HG02759 (cell line): Measurements from ENCODE around the gene ING2.
"Not testable (repeated sequence)": the region's sequence is repeated elsewhere in the genome, so short reads cannot be mapped to it uniquely, and the experiment has no call there.

Experiments
- ATAC-seq: cut with Tn5 transposase; IDR thresholded peaks from one replicate; pipeline ENCODE4 v1.9.1; 2021; ENCODE audit warnings: mild to moderate bottlenecking, moderate library complexity; ENCODE audit not compliant: unreplicated experiment

ING2 gene

DNA sequence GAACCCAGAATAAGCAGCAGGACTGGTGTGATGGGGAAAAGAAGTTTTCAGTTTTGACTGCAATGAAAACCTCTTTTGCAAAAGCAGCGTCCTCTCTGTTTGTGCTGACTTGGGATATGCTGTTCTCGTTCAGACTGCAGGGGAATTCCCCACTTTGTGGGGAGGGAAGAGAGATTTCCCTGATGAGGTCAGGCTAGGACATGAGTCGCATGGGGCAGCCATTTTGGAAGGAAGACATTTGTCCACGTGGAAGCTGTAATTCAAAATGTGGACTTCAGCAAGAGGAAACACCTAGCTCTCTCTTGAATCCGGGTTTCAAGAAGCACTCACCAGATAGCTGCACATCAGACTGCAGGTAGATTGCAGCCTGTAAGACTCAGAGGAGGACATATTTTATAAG is 39.3 kb downstream of the ING2 start:
- no peak for ATAC-seq

DNA sequence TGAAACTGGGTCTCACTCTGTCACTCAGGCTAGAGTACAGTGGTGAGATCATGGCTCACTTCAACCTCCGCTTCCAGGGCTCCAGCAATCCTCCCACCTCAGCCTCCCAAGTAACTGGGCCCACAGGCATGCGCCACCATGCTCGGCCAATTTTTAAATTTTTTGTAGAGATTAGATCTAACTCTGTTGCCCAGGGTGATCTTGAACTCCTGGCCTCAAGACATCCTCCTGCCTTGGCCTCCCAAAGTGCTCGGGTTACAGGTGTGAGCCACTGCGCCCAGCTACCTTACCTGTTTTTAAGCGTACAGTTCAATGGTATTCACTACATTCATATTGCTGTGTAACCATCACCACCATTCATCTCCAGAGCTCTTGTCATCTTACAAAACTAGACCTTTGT is 41.5 kb downstream of the ING2 start:
- ATAC-seq, result no peak

GRCh38 chr4:183548306-183548705 is 43.4 kb downstream of the ING2 start:
- no peak for ATAC-seq

- no peak for ATAC-seq
Measured at GRCh38 chr4:183550345-183551093, 45.7 kb downstream of the ING2 start.

DNA sequence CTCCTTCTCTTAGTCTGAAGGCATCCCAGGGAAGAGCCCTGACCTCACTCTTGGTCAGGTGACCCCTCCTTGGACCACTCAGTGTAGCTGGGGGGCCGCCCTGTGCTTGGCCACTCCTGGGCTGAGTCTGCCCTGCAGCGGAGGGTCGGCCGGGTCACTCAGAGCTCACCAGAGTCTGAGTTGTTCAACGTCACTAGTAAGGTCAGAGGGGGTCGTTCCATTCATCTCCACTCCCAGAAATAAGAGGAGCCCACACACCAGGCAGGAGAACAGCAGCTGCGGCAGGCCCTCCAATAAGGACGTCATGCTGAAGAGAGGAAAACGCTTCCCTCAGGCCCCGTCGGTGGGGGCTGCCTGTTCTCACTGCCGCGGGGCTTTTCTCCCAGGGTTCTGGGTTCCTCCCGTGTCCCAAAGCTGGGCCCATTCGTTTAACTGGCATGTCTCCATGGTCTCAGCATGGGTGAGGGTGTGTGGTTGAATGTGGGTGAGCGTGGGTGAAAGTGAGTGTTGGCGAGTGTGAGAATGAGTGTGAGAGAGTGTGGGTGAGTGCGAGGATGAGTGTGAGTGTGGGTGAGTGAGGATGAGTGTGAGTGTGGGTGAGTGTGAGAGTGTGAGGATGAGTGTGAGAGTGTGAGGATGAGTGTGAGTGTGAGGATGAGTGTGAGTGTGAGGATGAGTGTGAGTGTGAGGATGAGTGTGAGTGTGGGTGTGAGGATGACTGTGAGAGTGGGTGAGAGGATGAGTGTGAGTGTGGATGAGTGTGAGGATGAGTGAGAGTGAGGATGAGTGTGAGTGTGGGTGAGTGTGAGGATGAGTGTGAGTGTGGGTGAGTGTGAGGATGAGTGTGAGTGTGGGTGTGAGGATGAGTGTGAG is 47.7 kb downstream of the ING2 start:
- no peak for ATAC-seq

DNA sequence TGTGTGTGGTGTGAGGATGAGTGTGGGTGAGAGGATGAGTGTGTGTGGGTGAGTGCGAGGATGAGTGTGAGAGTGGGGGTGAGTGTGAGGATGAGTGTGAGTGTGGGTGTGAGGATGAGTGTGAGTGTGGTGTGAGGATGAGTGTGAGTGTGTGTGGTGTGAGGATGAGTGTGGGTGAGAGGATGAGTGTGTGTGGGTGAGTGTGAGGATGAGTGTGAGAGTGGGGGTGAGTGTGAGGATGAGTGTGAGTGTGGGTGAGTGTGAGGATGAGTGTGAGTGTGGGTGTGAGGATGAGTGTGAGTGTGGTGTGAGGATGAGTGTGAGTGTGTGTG is 48.3 kb downstream of the ING2 start:
- ATAC-seq, result not testable (repeated sequence)

DNA sequence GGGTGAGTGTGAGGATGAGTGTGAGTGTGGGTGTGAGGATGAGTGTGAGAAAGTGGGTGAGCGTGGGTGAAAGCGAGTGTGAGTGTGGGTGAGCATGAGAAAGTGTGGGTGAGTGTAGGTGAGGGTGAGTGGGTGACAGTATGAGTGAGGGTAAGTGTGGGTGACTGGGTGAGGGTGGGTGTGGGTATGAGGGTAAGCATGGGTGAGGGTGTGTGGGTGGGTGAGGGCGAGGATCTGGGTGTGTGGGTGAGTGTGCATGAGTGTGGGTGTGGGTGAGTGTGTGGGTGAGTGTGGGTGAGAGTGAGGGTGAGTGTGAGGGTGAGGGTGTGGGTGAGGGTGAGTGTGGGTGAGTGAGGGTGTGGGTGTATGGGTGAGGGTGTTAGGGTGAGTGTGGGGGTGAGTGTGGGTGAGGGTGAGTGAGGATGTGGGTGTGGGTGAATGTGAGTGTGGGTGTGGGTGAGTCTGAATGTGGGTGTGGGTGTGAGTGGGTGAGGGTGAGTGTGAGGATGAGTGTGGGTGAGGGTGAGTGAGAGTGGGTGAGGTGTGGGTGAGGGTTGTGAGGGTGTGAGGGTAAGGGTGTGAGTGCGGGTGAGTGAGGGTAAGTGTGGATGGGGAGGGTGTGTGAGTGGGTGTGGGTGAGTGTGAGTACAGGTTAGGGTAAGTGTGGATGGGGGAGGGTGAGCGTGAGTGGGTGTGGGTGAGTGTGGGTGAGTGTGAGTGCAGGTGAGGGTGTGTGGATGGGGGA is 48.9 kb downstream of the ING2 start:
- ATAC-seq, result no peak

DNA sequence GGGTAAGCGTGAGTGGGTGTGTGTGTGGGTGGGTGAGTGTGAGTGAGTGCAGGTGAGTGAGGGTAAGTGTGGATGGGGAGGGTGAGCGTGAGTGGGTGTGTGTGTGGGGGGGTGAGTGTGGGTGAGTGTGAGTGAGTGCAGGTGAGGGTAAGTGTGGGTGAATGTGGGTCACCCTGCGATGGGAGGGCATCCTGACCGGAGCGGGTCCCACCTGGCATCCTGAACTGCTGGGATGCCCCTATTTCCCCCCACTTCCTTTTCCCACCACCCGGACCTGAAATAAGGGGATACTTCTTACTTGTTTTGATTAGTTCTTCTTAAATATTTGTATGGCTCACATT is 49.5 kb downstream of the ING2 start:
- no peak for ATAC-seq

DNA sequence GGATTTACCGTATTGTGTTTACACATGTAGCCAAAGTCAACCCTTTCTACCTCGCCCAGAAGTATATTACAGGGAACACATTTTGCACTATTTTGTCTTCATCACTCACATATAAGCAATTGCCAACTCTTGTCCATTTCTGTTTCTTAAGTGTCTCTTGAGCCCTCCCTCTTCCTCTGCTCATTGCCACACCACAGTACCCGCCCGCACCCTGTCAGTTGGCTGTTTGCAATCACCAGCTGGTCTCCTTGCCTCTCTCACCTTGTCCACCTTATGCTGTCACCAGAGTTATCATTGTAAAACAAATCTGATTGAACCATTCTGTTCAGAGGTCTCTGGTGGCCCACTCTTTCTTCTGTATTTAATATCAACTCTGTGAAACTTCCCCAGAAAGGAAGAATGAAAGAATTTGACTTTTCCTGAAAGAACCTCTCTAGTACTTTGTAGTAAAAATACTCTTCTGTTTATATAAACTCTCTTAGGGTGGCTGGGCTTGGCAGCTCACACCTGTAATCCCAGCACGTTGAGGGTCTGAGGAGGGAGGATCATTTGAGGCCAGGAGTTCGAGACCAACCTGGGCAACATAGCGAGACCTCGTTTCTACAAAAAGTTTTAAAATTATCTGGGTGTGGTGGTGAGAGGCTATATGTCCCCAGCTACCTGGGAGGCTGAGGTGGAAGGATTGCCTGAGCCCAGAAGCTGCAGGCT is 50.2 kb downstream of the ING2 start:
- no peak for ATAC-seq

- no peak for ATAC-seq
Measured at GRCh38 chr4:183556947-183557346, 52.1 kb downstream of the ING2 start.

DNA sequence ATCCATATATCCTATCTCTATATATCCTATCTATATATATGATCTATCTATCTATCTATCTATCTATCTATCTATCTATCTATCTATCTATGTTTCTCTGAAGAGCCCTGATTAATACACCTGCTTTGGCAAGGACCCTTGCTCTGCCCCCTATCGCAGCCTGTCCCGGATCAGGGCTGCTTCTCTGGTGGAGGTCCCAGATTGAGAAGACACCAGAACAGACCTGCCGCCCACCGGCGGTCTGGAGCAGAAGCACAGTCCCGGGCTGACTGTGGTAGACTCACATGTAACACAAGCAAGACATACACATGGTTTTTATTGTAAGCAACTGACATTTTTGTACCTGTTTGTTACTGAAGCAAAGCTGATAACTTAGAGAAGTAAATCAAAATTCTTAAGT is 52.8 kb downstream of the ING2 start:
- no peak for ATAC-seq

GRCh38 chr4:183558873-183559272 is 54.0 kb downstream of the ING2 start:
- ATAC-seq, result no peak

- no peak for ATAC-seq
Measured at GRCh38 chr4:183561905-183562304, 57.0 kb downstream of the ING2 start.
